GM20431 (cell line): ENCODE data around the gene EDN1.

Experiments
- in situ Hi-C: fragments of 300-500 bp; cut with MseI, MboI; formaldehyde crosslinking; loops from one replicate; pipeline ENCODE4 v1.15.0; 2020; ENCODE audit warnings: low sequenced_read_pairs; ENCODE audit not compliant: unreplicated experiment

EDN1 gene

DNA sequence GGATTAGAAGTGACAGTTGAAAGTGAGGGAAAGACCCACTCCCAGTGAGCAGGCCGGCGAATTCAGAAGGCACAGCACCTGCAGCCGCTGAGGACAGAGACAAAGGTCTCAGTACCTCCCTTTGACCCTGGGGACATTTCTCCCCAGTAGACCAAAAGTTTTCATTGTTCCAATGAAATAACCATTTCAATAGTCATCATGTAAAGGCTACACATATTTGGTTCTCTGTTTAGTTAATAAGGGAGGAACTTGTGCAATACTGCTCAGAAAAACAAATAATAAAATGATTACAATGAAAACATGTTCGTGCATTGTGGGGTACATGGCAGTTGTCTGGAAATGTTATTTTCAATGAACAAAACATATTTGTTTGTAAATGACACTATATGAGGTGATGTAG lies 52.5 kb downstream of the EDN1 start:
- in situ Hi-C loops = no loop called here

DNA sequence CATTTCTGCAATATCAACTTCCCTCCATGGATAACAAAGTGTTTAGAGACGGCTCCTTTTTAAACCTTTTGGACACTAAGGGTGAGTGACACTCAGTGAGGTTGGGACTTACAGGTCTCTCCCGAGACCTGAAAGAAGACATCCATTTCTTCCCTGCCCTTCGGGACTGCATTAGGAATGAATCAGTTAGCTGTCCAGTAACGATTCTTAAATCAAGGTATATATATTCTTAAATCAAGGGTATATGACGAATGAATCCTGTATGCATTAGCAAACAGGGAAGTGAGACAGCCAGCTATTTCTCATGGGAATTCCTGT lies 52.9 kb downstream of the EDN1 start:
- in situ Hi-C loops = no loop called here

DNA sequence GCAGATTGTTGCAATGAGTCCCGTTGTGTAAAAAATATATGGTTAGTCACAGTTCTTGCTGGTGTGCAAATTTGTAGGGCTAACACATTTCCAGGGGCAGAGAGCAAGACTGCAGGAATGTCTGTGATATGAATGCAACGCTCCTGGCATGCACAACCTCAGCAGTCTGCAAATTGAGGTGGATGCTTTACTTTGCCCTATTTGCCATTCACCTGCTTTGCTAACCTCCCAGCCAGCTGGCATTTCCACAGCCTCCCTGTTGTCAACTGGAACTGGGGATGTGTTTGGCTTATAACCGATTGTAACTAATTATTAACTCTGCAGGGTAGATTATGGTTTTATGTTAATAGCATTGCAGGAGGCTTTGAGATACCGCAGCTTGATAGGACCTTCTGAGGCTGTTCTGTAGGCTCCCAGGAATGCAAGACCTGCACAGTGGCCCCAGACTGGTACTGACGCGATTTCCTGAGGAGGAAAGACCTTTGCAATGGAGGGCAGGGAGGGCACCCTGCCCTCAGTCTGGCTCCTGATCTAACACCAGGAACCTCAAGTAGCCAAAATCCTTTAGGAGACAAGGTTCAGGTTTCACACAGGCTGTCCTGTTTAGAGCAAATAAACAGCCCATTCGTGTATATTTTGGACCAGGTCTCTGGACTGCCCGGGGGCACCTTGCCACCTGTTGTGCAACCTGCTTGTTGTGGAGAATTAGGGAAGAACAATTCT lies 53.4 kb downstream of the EDN1 start:
- in situ Hi-C loops = no loop called here

DNA sequence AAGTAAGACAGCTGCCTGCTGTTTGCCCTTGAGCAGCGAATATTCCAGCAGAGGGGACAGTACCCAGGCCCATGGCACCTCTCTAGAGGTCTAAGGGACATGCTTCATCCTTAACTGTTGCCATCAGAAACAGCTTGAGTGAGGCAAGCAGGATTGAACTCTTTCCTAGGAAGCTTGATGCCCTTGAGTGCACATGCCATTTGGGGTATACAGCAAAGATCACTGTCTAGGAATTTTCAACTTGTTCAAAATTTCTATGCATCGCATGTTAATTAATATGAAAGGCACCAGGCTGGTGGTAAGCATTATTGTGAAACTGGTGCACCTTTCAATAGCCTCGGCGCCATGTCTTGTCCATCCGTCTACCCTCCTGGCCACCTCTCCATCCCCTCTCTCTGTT lies 54.1 kb downstream of the EDN1 start:
- in situ Hi-C loops = no loop called here

DNA sequence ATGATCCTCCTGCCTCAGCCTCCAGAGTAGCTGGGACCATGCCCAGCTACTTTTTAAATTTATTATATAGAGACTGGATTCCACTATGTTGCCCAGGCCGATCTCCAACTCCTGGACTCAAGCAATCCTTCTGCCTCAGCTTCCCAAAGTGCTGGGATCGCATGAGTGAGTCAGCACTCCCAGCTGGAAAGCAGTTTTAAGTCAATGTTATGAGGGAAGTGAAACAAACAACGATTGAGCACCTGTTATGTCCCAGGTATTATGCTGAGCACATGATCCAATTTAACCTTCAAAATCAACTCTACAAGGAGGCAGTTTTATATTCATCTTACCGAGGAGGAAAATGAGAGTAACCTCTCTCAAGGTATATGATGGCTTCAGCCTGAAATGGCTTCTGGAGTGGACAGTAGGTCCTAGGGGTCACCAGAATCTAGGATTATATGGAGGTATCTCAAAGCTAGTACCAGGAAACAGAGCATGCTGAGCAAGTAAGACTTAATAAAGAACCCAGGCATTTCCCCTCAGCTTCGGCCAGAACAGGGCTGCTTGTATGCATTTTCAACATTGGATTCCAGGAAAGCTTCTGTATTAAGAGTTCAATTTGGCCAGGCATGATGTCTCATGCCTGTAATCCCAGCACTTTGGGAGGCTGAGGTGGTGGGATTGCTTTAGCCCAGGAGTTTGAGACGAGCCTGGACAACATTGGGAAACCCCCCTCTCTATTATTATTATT lies 55.0 kb downstream of the EDN1 start:
- in situ Hi-C loops = no loop called here

DNA sequence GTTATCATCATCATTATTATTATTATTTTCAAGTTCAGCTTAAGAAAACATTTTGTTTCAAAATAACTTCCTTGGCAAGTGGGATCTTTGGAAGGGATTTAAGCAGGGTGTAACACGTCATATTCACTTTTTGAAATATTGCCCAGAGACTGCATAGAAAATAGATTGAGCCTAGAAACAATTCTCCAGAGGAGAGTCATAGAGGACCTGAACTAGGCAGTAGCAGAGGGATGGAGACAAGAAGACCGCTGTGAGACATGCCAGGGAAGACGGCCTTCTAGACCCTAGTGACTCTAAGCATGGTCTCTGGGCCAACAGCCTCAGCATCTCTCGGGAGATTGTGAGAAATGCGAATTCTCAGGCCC lies 55.5 kb downstream of the EDN1 start:
- in situ Hi-C loops = no loop called here
